Measurements from ENCODE around the gene PHYHD1. TPM values are rescaled to one million over a fixed set of nuclear protein-coding genes. Genes with fewer than 3 reads are reported as not detected.

PHYHD1 gene
- total and polyA plus RNA-seq, 10 of the 15 experiments (the other 5 are each of a cell fraction or from before 2014, with no cell fraction given): 0.09 to 0.17 TPM; not detected in 8

GRCh38 chr9:128947277-128947526 is 26.4 kb downstream of the PHYHD1 start:
- Histone ChIP-seq H3K4me3 (peak overlapping the region; percentile 99), H4K20me1 (ENCODE audit: control insufficient read depth, insufficient read depth) (no peaks in the 10 kb centered on the region), H3K79me2 (ENCODE audit: control insufficient read depth, insufficient read depth, low read length) (peaks cover 21% of the 10 kb centered on the region), H3K9ac (ENCODE audit: control insufficient read depth, insufficient read depth, low read length) (peak overlapping the region; percentile 82), H3K36me3 (ENCODE audit: control insufficient read depth in 2 of 2, insufficient read depth in 2 of 2, low read length in 1 of 2) (no peaks in the 10 kb centered on the region), H3K27ac (ENCODE audit: control insufficient read depth, insufficient read depth) (peak overlapping the region; percentile 84), H3K4me1 (ENCODE audit: control insufficient read depth, insufficient read depth, low read length) (peaks cover 11% of the 10 kb centered on the region), H2AFZ (ENCODE audit: control insufficient read depth, low read depth, low read length) (peak overlapping the region; percentile 88), H3K9me3 (replicated peaks; ENCODE audit: control insufficient read depth, insufficient read depth, low read length) (no peaks in the 10 kb centered on the region), H3K27me3 (replicated peaks in 1 of 2; ENCODE audit: control insufficient read depth in 2 of 2, insufficient read depth in 2 of 2, low read length in 1 of 2) (no peaks in the 10 kb centered on the region), H3K4me2 (ENCODE audit: control insufficient read depth, insufficient read depth) (peak overlapping the region; percentile 89)
- in situ Hi-C loops (cut with MboI): no loop called here
- 0 out of 2 replicates have a peak, but pooled peaks have one; percentile 6 for TF ChIP-seq ZNF384 (IDR thresholded peaks at IDR 0.05; ENCODE audit: borderline replicate concordance, low read depth, low read length)
- no peak for TF ChIP-seq ZNF207 (IDR thresholded peaks at IDR 0.05; ENCODE audit: borderline replicate concordance)
- intact Hi-C loops (cut with micrococcal nuclease; ENCODE audit: unreplicated experiment): loop anchor here (5.0 kb wide), 1 partner anchor 225 kb away; the partner anchor contains the start of gene ZDHHC12
- no TSS peak for BruUV-seq (replicated peaks)
- peak; percentile 18 for FAIRE-seq
- ATAC-seq: peak; percentile 43; the same call in 2 of the 3 replicates
- WGBS (ENCODE audit: insufficient coverage, insufficient replicate concordance, low lambda C conversion rate, missing lambda C conversion rate): under 1% methylated on average over 16 of the region's 20 CpGs
- ChIA-PET SMC1A (ENCODE audit: uncharacterized antibody, unreplicated experiment) (no interaction called here), POLR2A (interaction anchor here (1.2 kb wide), 1 partner anchor 134 kb away, joined by 3 read pairs; the partner anchor contains the start of gene DOLPP1), CTCF (no interaction called here), RAD21 (ENCODE audit: unreplicated experiment) (interaction anchor here (1.0 kb wide), 1 partner anchor 193 kb away, joined by 3 read pairs; no protein-coding TSS in a partner anchor)
- no peak for DNase-seq (ENCODE audit: low read depth, low spot score)

GRCh38 chr9:128947527-128948301 is 26.9 kb downstream of the PHYHD1 start, which contains the start of the genes DOLK and NUP188:
TSS of gene DOLK (minus strand) at chr9:128947603. CDS start at chr9:128947303, 300 bp downstream.
TSS of gene NUP188 (plus strand) at chr9:128947699. CDS start at chr9:128947720, 21 bp downstream.
- H3K27ac ChIP-seq (ENCODE audit: control insufficient read depth, insufficient read depth): peak within 1 kb of the TSS; percentile 84
- ChIA-PET RAD21 (ENCODE audit: unreplicated experiment) (interaction anchor here (0.7 to 1.0 kb wide), 3 partner anchors 80 to 1551 kb away, joined by 3 read pairs; partner anchors contain the start of gene SH3GLB2), CTCF (interaction anchor here (1.0 to 1.5 kb wide), 4 partner anchors 20 to 528 kb away, joined by 3 to 4 read pairs (median 4); no protein-coding TSS in a partner anchor), SMC1A (ENCODE audit: uncharacterized antibody, unreplicated experiment) (interaction anchor here (1.0 to 1.5 kb wide), 2 partner anchors 17 to 19 kb away, joined by 4 to 5 read pairs; no protein-coding TSS in a partner anchor), POLR2A (interaction anchor here (0.6 to 1.3 kb wide), 5 partner anchors 70 to 396 kb away, joined by 3 to 4 read pairs (median 3); partner anchors contain the start of gene DOLPP1)
- peaks cover 11% of the 10 kb centered on the region for H3K4me1 ChIP-seq (ENCODE audit: control insufficient read depth, insufficient read depth, low read length)
- H3K4me3 ChIP-seq: peak within 1 kb of the TSS; percentile 99
- intact Hi-C loops (cut with micrococcal nuclease; ENCODE audit: unreplicated experiment): loop anchor here (5.0 kb wide), 1 partner anchor 225 kb away; the partner anchor contains the start of gene ZDHHC12
- H3K4me2 ChIP-seq (ENCODE audit: control insufficient read depth, insufficient read depth): peak within 1 kb of the TSS; percentile 95
- H3K9me3 ChIP-seq (replicated peaks; ENCODE audit: control insufficient read depth, insufficient read depth, low read length): no peaks in the 10 kb centered on the region
- BruUV-seq (replicated peaks): TSS peak; percentile 82
- peak within 1 kb of the TSS; percentile 88 for H2AFZ ChIP-seq (ENCODE audit: control insufficient read depth, low read depth, low read length)
- H3K9ac ChIP-seq (ENCODE audit: control insufficient read depth, insufficient read depth, low read length): peak within 1 kb of the TSS; percentile 82
- in situ Hi-C loops (cut with MboI): no loop called here
- H4K20me1 ChIP-seq (ENCODE audit: control insufficient read depth, insufficient read depth): no peaks in the 10 kb centered on the region
- peak; percentile 82 for FAIRE-seq
- H3K79me2 ChIP-seq (ENCODE audit: control insufficient read depth, insufficient read depth, low read length): peaks cover 21% of the 10 kb centered on the region
- no peaks in the 10 kb centered on the region for H3K36me3 ChIP-seq (ENCODE audit: control insufficient read depth in 2 of 2, insufficient read depth in 2 of 2, low read length in 1 of 2)
- DNase-seq (ENCODE audit: low read depth, low spot score): peak; percentile 60
- 1% methylated on average over 72 of the region's 86 CpGs for WGBS (ENCODE audit: insufficient coverage, insufficient replicate concordance, low lambda C conversion rate, missing lambda C conversion rate)
- H3K27me3 ChIP-seq (replicated peaks in 1 of 2; ENCODE audit: control insufficient read depth in 2 of 2, insufficient read depth in 2 of 2, low read length in 1 of 2): no peaks in the 10 kb centered on the region
- peak; percentile 89 for ATAC-seq
- TF ChIP-seq E2F4 (IDR thresholded peaks at IDR 0.05; ENCODE audit: low read depth, low read length): no peak
- TF ChIP-seq SREBF2 (IDR thresholded peaks at IDR 0.05; ENCODE audit: low read length): no peak
- TF ChIP-seq EP300 (IDR thresholded peaks at IDR 0.05; ENCODE audit: borderline replicate concordance in 1 of 2, control insufficient read depth in 1 of 2, low read depth in 2 of 2, low read length in 2 of 2): no peak
- 0 out of 2 replicates have a peak, but pooled peaks have one; percentile 3 for TF ChIP-seq JUND (IDR thresholded peaks at IDR 0.05; ENCODE audit: low read depth, low read length)
- TF ChIP-seq HDAC2 (IDR thresholded peaks at IDR 0.05): no peak
- no peak for TF ChIP-seq SREBF1 (IDR thresholded peaks at IDR 0.05; ENCODE audit: low read length)
- TF ChIP-seq PAX5 (IDR thresholded peaks at IDR 0.05; ENCODE audit: borderline replicate concordance, low read depth, low read length): peak; percentile 65
- TF ChIP-seq BMI1 (IDR thresholded peaks at IDR 0.05; ENCODE audit: borderline replicate concordance): peak; percentile 15; the same call in 1 of the 2 replicates
- TF ChIP-seq NR2C2 (IDR thresholded peaks at IDR 0.05; ENCODE audit: borderline replicate concordance, control insufficient read depth, insufficient read length, low read depth): no peak
- no peak for TF ChIP-seq KAT2A (conservative IDR thresholded peaks at IDR 0.05; ENCODE audit: control insufficient read depth, low read depth, low read length)
- TF ChIP-seq SMAD5 (IDR thresholded peaks at IDR 0.05; ENCODE audit: low read depth): peak; percentile 91; the same call in 1 of the 2 replicates
- TF ChIP-seq KDM1A (IDR thresholded peaks at IDR 0.05; ENCODE audit: borderline replicate concordance): no peak
- TF ChIP-seq NRF1 (conservative IDR thresholded peaks at IDR 0.05; ENCODE audit: low read depth, low read length): no peak
